HFF-Myc (cell line): Measurements from ENCODE around the gene CCDC80.

ENCODE experiments used
- DNase-seq: peaks from one replicate; pipeline ENCODE4 v3.0.0-alpha.2; 2011; ENCODE audit warnings: low read depth; ENCODE audit errors: extremely low read depth
- H3K4me3 ChIP-seq: replicated peaks from 2 replicates; pipeline ENCODE4 v1.5.1; 2011; ENCODE audit warnings: low read depth, mild to moderate bottlenecking, control low read depth, low read length
- TF ChIP-seq, protein P1 (sequence below): IDR thresholded peaks from 2 replicates; pipeline ENCODE4 v1.5.1; 2012; ENCODE audit warnings: mild to moderate bottlenecking, low read depth, low read length, control low read depth; ENCODE audit errors: missing control alignments

The CCDC80 gene

DNA sequence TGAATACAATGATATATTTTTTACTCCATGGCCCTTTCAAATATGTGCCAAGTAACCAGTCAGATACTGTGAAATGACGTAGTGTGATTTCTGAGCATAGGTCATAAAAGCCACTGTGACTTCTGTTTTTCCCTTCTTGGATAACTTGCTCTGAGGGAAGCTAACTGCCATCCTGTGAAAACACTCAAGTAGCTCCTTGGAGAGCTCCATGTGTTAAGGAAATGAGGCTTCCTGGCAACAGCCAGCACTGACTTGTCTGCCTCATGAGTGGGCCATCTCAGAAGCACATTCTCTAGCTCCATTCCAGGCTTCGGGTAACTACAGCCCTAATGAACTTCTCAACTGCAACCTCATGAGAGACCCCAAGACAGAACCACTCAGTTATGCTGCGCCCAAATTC lies 9.5 kb upstream of the CCDC80 start:
- no peak for DNase-seq
- no peak overlapping the region for H3K4me3 ChIP-seq
- TF ChIP-seq, protein P1, sequence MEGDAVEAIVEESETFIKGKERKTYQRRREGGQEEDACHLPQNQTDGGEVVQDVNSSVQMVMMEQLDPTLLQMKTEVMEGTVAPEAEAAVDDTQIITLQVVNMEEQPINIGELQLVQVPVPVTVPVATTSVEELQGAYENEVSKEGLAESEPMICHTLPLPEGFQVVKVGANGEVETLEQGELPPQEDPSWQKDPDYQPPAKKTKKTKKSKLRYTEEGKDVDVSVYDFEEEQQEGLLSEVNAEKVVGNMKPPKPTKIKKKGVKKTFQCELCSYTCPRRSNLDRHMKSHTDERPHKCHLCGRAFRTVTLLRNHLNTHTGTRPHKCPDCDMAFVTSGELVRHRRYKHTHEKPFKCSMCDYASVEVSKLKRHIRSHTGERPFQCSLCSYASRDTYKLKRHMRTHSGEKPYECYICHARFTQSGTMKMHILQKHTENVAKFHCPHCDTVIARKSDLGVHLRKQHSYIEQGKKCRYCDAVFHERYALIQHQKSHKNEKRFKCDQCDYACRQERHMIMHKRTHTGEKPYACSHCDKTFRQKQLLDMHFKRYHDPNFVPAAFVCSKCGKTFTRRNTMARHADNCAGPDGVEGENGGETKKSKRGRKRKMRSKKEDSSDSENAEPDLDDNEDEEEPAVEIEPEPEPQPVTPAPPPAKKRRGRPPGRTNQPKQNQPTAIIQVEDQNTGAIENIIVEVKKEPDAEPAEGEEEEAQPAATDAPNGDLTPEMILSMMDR = no peak

DNA sequence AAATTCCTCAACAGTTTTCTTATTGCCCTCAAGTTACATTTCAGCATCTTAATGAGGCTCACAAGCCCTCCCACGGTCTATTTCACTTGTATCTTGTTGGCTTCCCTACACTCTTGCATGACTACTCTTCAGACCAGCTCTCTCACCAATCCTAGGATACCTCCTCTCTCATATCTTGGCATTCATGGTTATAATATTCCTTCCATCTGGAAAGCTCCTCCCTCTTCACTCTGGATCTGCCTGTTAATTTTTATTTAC lies 8.5 kb upstream of the CCDC80 start:
- no peak for DNase-seq

DNA sequence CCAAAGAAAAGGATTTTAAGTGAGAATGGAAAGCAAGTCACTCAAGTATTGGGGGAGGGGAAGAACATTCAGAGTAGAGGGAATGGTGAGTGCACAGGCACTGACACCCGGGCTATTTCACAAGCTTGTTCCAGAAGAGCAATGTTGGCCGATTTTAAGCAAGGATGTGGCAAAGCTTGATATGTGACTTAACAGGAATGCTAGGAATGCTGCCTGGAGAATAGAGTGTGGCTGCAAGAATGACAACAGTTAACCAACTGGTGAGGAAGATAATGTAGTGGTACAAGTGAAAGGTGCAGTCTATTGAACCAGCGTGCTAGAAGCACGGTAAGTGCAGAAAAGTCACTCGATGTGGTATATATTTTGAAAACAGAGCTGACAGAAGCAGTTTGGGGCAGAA lies 6.2 kb upstream of the CCDC80 start:
- no peak for DNase-seq
- H3K4me3 ChIP-seq = no peak overlapping the region
- TF ChIP-seq, protein P1 = no peak

More for the DNA sequence above, 8.5 kb upstream of the CCDC80 start:
- TF ChIP-seq, protein P1 = no peak
- no peak overlapping the region for H3K4me3 ChIP-seq

DNA sequence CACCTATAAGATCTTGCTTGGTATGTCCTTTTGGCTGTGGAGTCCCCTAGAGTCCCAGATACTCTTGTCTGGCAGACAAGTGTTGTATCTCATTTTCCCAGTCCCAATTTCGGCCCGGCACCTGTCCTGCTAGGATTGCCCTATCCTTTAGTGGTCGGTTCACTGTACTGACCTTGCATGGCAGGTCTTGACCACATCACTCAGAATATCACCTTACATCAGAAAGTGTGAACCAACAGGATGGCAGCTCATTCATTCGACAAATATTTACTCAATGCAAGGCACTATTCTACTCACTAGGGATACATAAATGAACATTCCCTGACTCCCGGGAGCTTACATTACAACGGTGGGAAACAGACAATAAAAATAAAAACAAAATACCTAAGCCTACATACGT lies 5.7 kb upstream of the CCDC80 start:
- TF ChIP-seq, protein P1 = no peak
- no peak for DNase-seq
- H3K4me3 ChIP-seq = no peak overlapping the region

DNA sequence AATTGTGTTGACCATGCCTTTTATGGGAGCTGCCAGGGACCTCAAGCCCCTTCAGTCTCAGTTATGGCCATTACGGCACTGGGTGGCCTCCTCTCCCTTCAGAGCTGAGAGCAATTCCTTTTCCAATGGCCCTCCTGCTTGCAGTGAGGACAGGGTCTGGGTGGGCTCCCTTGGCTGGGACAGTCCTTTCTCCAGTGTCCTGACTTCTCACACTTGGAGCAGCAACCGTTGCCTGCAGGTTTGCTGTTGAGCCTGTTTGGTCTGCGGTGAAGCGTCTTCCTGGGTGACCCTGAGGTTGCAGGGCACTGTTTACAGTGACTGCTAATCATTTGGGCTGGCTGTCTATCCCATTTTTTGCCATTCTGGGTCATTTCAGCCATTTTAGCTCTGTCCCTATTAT lies 3.5 kb upstream of the CCDC80 start:
- TF ChIP-seq, protein P1 = no peak
- DNase-seq = no peak
- H3K4me3 ChIP-seq = no peak overlapping the region

DNA sequence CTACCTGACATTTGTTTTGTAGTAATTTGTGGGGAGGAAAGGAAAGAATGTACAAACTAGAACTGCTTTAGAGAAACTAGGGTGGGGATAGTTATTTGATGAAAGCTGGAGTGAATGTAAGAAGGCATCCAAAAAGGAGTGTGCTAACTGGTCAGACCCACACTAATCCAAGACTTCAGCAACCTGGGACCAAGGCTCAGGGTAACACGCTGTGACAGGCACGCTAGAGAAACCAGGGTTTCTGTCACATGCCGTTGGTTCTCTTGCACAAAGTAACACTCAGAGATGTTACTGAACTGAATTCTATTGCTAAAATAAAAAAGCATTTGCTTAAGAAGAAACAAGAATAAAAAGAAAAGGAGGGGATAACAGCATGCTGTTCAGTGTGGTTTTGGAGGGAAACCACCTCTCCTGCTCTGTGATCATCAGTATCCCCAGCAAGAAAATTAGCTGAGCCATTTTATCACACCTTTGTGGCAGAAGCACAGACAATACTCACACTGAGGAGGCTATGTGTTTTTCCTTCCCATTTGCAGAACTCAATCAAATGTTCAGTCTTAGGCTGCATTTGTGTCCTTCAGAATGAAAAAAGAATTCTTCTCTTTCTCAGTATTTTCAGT lies 2.8 kb upstream of the CCDC80 start:
- TF ChIP-seq, protein P1 = no peak
- no peak overlapping the region for H3K4me3 ChIP-seq
- DNase-seq = no peak

DNA sequence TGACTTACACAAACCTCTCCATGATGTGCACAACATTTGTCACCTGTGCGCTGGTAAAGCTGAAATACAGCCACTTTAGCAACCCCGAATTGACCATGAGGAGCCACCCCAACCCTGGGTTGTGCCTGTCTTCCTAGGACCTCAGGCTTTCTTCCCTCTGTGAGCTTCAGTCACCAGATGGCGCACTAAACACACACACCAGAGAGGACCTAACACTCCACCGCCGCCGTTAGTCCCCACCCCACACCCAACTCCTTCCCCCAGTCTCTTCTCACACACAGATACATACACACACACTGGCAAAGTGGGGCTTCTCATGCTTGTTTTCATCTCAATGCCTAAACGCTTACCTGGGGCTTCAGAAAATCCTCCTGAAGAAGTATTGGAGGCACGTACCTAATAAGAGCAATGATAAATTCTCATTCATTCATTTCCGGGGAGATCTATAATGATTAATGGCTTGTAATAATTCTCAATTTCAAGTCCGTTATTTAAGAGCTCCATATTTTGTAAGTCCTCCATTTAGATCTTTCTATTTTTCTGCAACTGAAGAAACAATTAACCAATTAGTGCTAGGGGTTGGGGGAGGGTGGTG lies 2.1 kb upstream of the CCDC80 start:
- H3K4me3 ChIP-seq = no peak overlapping the region
- DNase-seq = peak; percentile 83
- TF ChIP-seq, protein P1 = peak; percentile 88
